ENCODE data around the gene RRP12. TPM values are rescaled to one million over a fixed set of nuclear protein-coding genes. Genes with fewer than 3 reads are reported as not detected.
"Not testable (repeated sequence)": the region's sequence is repeated elsewhere in the genome, so short reads cannot be mapped to it uniquely, and the experiment has no call there.

RRP12 gene
- total RNA-seq, 6 donors from 2014 or later: 20.4 to 38.2 (median 28.9) TPM

GRCh38 chr10:97407211-97407951, 6.2 kb upstream of the RRP12 start:
- Histone ChIP-seq H3K4me3 (peak overlapping the region in 2 of 4 donors; percentile 16 to 31), H3K4me1 (peaks cover 9 to 24% (median 13%) of the 10 kb centered on the region in 4 donors)

GRCh38 chr10:97406483-97406882, 5.3 kb upstream of the RRP12 start:
- not testable (repeated sequence) for H3K4me3 ChIP-seq; H3K9me3 ChIP-seq; H3K36me3 ChIP-seq; H3K27me3 ChIP-seq; DNase-seq; ATAC-seq (ENCODE audit: low FRiP score in 2 of 2)
- WGBS, 2 donors: 84% methylated on average over 7 of the region's 7 CpGs
- Histone ChIP-seq H3K4me1 (peaks cover 12 to 24% (median 15%) of the 10 kb centered on the region in 4 donors), H3K27ac (peak overlapping the region; percentile 40 to 83 (median 66))

More at GRCh38 chr10:97407211-97407951, 6.2 kb upstream of the RRP12 start:
- Histone ChIP-seq H3K36me3 (no peaks in the 10 kb centered on the region), H3K9me3 (no peaks in the 10 kb centered on the region), H3K27me3 (no peaks in the 10 kb centered on the region), H3K27ac (peak overlapping the region; percentile 40 to 83 (median 66))
- TF ChIP-seq POLR2AphosphoS5 (IDR thresholded peaks at IDR 0.05): peak in 1 of 2 donors; percentile 10
- TF ChIP-seq POLR2A (IDR thresholded peaks at IDR 0.05): peak in 1 of 4 donors; percentile 13
- no peak for TF ChIP-seq EP300 (IDR thresholded peaks at IDR 0.05)
- peak; percentile 66 to 87 (median 82) for TF ChIP-seq CTCF (IDR thresholded peaks at IDR 0.05)
- ATAC-seq (ENCODE audit: low FRiP score in 2 of 2): peak; percentile 91 to 94
- peak in 1 of 2 donors; percentile 78 for DNase-seq
- WGBS, 2 donors: 3 to 5% methylated on average over 5 to 10 of the region's 10 CpGs

GRCh38 chr10:97406064-97406463, 4.9 kb upstream of the RRP12 start:
- peak in 1 of 2 donors; percentile 65 for DNase-seq
- Histone ChIP-seq H3K27me3 (no peaks in the 10 kb centered on the region), H3K27ac (peak overlapping the region; percentile 40 to 83 (median 66)), H3K9me3 (no peaks in the 10 kb centered on the region), H3K4me3 (no peak overlapping the region), H3K36me3 (no peaks in the 10 kb centered on the region), H3K4me1 (peaks cover 14 to 24% (median 18%) of the 10 kb centered on the region in 4 donors)
- TF ChIP-seq CTCF (IDR thresholded peaks at IDR 0.05) (no peak), EP300 (IDR thresholded peaks at IDR 0.05) (no peak), POLR2AphosphoS5 (IDR thresholded peaks at IDR 0.05) (peak in 1 of 2 donors; percentile 24), POLR2A (IDR thresholded peaks at IDR 0.05) (no peak)
- peak in 1 of 2 donors; percentile 28 for ATAC-seq (ENCODE audit: low FRiP score in 2 of 2)
- 51 to 54% methylated on average over 3 of the region's 3 CpGs for WGBS, 2 donors

GRCh38 chr10:97404044-97404443, 2.9 kb upstream of the RRP12 start:
- Histone ChIP-seq H3K27me3 (no peaks in the 10 kb centered on the region), H3K4me1 (peaks cover 22 to 37% (median 30%) of the 10 kb centered on the region in 4 donors), H3K4me3 (no peak overlapping the region), H3K9me3 (no peaks in the 10 kb centered on the region), H3K27ac (no peak overlapping the region), H3K36me3 (peaks cover 0 to 3% (median 0%) of the 10 kb centered on the region in 4 donors)
- ATAC-seq (ENCODE audit: low FRiP score in 2 of 2) (no peak), DNase-seq (no peak)
- TF ChIP-seq POLR2A (IDR thresholded peaks at IDR 0.05): no peak
- TF ChIP-seq EP300 (IDR thresholded peaks at IDR 0.05): no peak
- TF ChIP-seq CTCF (IDR thresholded peaks at IDR 0.05): no peak
- no peak for TF ChIP-seq POLR2AphosphoS5 (IDR thresholded peaks at IDR 0.05)

GRCh38 chr10:97401455-97401919, 347 bp upstream of the RRP12 start:
- 70 to 71% methylated on average over 13 of the region's 13 CpGs for WGBS, 2 donors
- TF ChIP-seq POLR2A (IDR thresholded peaks at IDR 0.05): no peak
- TF ChIP-seq POLR2AphosphoS5 (IDR thresholded peaks at IDR 0.05): no peak
- no peak for TF ChIP-seq EP300 (IDR thresholded peaks at IDR 0.05)
- TF ChIP-seq CTCF (IDR thresholded peaks at IDR 0.05): no peak
- Histone ChIP-seq H3K27me3 (no peaks in the 10 kb centered on the region), H3K27ac (peak overlapping the region; percentile 66 to 87 (median 76)), H3K4me3 (peak overlapping the region in 3 of 4 donors; percentile 67 to 87 (median 85)), H3K4me1 (peaks cover 13 to 18% (median 15%) of the 10 kb centered on the region in 4 donors), H3K36me3 (peaks cover 0 to 8% (median 7%) of the 10 kb centered on the region in 4 donors), H3K9me3 (no peaks in the 10 kb centered on the region)
- DNase-seq (no peak), ATAC-seq (ENCODE audit: low FRiP score in 2 of 2) (no peak)
